Frontal cortex (tissue), 4 donors: ENCODE data around the gene ARID5B. TPM values are rescaled to one million over a fixed set of nuclear protein-coding genes. Genes with fewer than 3 reads are reported as not detected.

Experiments used
- DNase-seq, 2 donors: peaks; one replicate each; pipeline ENCODE4 v3.0.0; 2012; ENCODE audit warnings: low spot score in 2 of 2
- FAIRE-seq: peaks from 2 replicates; lab custom pipeline; 2012; peaks lifted over from hg19 to GRCh38; lab: Jason Lieb, UNC
- total RNA-seq: library from RNA; depleted of rRNA; stranded (reverse); fragments of >200 nt; gene quantifications from one replicate; pipeline ENCODE4 v1.2.3, GENCODE V29; 2014
- donor health status: control.
- donor health status: control.
- donor health status: control.

The ARID5B gene
- total RNA-seq, 1 donor from 2014 or later = 19.6 TPM

GRCh38 chr10:61883371-61884025 is 18.0 kb upstream of the ARID5B start:
- no peak for FAIRE-seq
- no peak for DNase-seq

DNA sequence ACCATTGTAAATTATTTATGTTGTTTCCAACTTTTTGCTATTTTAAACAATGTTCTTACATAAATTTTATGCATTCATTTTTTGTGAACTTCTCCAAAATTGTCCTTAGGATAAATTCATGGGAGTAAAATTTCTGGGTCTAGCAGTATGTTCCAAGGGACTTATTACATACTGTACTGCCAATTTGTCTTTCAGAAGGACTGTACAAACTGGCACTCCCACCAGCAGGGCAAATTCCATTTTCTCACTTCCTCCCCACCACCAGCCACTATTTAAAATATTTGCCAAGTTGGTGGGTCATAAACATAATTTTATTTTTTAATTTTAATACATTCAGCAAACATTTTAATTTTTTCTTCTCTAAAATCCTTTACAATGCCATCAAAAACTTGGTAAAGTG is 13.7 kb upstream of the ARID5B start:
- no peak for DNase-seq
- no peak for FAIRE-seq

- FAIRE-seq (no peak), DNase-seq (no peak)
Measured at GRCh38 chr10:61888744-61889143, 12.8 kb upstream of the ARID5B start.

GRCh38 chr10:61890430-61890829 is 11.1 kb upstream of the ARID5B start:
- DNase-seq (no peak), FAIRE-seq (no peak)

- no peak for FAIRE-seq
- no peak for DNase-seq
Measured at GRCh38 chr10:61890881-61891409, 10.6 kb upstream of the ARID5B start.

DNA sequence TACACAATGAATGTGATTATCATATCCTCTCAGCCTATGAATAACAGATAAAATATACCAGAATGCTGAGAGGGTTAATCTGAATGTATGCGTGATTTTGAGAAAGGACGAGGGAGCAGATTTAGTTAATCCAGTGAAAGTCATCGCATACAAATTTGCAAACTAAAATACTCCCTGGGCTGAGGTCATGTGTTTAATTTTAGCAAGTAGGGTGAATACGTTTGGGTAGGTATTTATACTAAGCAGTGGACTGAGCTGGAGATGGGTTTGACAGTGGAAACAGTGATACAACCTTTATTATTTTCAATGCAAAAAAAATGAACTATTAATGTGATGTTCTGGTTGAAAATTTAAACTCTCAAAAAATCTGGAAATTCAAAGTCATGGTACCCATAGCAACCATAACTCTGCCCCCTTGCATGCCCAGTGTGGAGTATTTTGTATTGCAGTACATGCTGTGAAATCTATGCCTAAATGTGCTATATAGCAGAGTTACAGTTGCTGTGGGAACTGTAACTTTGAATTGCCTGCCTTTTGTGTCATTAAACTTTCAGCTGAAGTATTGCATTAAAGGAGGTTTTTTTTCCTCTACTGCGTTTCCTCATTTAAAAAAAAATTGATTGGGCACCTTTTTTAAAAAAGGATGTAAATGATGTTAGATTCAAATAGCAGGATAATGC is 9.5 kb upstream of the ARID5B start:
- DNase-seq (no peak), FAIRE-seq (no peak)

GRCh38 chr10:61892961-61893360 is 8.5 kb upstream of the ARID5B start:
- no peak for FAIRE-seq

GRCh38 chr10:61894133-61894532 is 7.4 kb upstream of the ARID5B start:
- DNase-seq (no peak), FAIRE-seq (no peak)

More at GRCh38 chr10:61892961-61893360, 8.5 kb upstream of the ARID5B start:
- no peak for DNase-seq

- DNase-seq (no peak), FAIRE-seq (no peak)
Measured at GRCh38 chr10:61895898-61896600, 5.5 kb upstream of the ARID5B start.

GRCh38 chr10:61896854-61897661 is 4.4 kb upstream of the ARID5B start:
- FAIRE-seq = no peak

DNA sequence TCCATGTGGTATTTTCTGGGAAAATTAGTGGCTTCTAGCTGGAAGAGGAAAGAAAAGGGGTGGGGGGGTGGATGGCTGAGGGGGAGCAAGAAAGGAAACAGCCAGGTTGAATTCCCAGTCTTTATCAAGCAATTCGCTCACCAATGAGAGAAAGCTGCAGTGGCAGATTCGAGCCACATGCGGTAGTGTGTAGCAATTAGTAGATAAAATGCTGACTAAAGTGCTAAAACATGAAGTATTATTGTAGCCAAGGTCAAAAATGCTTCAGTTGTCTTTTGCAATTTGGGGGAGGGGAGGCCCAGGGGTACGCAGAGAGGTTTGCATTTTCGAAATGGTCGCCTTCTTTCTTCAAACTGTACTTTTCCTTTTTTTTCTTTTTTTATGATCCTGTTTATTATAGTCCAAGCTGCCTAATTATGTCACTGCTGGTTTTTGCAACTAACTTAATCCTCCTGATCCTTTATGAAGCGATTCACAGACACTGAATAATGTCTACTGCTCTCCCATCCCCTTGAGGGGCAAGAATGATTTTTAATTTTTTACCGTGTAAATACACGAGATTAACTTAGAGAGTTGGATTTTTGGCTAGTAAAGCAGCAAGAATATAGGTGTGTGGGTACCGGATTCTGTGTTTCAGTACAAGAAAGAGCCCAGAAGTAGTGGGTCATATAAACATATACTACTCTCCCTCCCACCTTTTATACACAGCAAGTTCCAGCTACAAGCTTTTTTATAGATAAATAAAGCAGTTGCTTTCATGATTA is 3.6 kb upstream of the ARID5B start:
- no peak for FAIRE-seq

More at GRCh38 chr10:61896854-61897661, 4.4 kb upstream of the ARID5B start:
- peak; percentile 55 to 60 for DNase-seq

DNA sequence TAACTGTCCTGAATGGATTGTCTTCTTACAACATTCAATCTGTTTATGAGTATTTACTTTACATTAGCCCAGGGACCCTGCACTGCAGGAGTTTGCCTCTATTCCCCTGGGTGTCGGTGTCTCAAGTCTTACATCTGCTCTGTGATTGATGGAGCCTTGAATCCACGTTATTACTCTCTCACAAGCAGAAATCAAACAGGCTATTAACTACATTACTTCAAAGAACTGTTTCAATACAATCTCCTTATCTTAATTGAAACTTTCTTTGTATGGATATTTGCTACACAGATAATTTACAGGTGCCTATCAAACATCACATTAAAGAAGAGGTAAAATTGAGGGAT is 3.1 kb upstream of the ARID5B start:
- FAIRE-seq (no peak), DNase-seq (no peak)

More for the DNA sequence above, 3.6 kb upstream of the ARID5B start:
- peak in 1 of 2 donors; percentile 49 for DNase-seq

DNA sequence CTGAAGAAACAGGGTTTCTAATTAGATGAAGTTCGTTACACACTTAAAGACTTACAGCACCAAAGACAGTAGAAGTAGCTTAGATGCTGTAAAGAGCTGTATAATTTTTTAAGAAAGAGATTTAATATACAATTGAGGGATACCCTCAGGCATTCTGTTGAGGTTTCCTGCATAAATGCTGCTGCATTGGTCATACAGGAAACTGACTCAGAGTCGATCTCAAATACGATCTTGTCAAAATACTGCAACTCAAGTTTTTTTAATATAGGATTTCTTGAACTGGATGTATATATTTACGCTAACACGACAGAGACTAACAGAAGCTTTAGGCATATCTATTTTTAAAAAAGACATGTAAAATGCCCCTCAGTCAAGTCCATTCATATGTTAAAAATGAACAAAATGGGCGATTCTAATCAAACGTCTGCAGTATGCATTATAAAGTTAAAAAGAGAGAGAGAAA is 2.4 kb upstream of the ARID5B start:
- no peak for FAIRE-seq
- DNase-seq = no peak

DNA sequence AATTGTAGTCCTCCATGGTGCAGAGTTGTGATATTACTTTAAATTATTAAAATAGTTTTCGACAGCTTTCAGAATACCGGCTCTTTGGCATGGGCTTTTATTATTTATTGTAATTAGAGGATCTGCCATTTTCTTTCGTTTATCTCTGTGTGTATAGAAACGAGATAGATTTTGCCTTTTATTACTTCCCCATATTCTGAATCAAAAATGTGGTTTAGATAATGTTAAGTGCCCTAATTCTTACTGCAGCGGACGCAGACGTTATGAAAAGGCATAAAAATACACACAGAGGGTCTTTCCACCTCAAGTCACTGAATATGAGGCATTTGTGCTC is 1.9 kb upstream of the ARID5B start:
- FAIRE-seq (no peak), DNase-seq (no peak)

DNA sequence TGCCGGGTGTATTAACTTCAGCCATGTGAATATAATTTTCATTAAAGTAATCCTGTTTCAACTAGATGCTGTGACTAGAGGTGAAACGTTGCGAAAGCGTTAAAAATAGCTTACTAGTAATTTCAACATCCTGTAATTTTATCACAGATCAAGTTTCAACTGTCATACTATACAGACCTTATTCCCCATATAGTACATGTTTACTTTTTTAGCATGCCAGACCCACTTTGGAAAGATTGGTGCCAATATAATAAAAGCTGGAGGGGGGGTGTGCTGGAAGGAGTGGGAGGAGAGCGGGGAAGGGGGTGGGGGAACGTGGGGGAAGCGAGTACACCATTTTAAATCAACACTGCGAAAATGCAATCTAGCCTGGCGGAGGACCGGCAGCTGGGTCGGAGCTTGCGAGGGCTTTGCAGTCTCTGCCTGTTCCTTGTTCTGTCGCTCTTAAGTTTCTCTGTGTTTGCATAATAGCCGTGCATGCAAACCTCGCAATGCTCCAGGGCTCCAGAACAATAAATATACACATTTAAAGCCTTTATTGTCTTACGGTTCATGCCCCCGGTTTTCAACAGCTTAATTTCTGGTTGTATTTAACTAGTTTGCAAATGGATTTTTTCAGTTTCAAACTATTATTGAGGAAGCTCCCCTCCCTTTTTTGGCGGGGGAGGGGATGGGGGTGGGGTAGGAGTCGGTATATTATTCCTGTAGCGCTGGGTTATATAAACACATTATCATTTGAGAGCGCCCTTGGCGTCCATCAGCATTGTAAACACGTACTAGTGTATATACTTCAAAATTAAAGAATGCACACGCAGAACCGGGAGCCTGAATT is 1.3 kb upstream of the ARID5B start:
- DNase-seq (no peak), FAIRE-seq (no peak)

DNA sequence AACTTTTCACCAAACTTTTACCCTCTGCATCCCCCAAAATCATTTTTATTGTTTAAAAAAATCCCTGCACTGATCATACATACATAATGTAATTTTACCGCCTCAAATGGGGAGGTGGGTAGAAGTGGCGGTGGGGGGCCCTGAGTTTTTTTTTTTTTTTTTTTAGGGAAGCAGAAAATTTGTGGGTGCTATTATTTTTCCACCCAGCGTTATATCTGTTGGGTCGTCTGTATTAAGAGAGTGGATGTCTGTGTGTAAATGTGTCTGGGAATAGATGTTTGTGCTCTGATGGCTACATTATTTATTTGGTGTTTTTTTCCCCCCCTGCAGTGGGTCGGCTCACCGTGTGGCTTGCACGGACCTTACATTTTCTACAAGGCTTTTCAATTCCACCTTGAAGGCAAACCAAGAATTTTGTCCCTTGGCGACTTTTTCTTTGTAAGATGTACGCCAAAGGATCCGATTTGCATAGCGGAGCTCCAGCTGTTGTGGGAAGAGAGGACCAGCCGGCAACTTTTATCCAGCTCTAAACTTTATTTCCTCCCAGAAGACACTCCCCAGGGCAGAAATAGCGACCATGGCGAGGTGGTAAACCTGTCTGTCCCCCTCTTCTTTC is 438 bp downstream of the ARID5B start:
- no peak for FAIRE-seq
- DNase-seq = peak in 1 of 2 donors; percentile 56

DNA sequence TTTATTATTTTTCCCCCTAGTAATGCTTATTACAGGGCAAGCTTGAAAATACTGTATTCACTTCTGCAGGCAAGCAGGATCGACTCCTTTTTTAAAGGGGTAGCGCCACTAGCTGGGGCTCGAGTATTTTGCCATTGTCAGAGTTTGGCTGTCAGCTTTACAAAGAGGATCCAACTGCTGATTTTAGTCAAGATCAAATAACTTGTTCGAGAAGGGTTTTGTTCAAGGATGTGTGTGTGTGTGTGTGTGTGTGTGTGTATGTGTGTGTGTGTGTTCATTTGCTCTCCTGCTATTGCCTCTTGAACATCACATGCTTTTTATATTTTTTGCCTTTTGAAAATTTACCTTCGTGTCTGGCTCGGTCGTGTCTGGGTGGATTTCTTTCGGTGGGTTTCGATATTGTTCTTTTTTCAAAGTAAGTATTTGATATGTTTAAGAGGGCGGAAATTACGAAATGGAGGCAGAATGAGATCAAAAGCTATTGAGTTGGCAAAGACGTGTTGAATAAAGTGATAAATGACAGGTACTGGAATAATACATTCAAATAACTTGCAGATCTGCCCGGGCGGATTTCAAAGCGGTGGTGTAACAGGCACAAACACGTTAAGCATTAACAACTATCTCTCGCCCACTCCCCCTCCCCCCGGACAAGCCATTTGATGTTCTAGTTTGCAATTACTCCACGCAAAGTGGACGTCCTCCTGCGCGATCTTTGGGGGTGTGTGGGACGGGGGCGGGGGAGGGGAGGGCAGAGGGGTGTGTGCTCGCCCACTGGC is 1.1 kb downstream of the ARID5B start:
- FAIRE-seq (no peak), DNase-seq (peak in 1 of 2 donors; percentile 62)
